ENCODE data around the gene BAG3. TPM values are rescaled to one million over a fixed set of nuclear protein-coding genes. Genes with fewer than 3 reads are reported as not detected.

BAG3 gene
- 10 to 100 TPM; 23.8 to 38.4 (median 32.0) TPM for total RNA-seq

DNA sequence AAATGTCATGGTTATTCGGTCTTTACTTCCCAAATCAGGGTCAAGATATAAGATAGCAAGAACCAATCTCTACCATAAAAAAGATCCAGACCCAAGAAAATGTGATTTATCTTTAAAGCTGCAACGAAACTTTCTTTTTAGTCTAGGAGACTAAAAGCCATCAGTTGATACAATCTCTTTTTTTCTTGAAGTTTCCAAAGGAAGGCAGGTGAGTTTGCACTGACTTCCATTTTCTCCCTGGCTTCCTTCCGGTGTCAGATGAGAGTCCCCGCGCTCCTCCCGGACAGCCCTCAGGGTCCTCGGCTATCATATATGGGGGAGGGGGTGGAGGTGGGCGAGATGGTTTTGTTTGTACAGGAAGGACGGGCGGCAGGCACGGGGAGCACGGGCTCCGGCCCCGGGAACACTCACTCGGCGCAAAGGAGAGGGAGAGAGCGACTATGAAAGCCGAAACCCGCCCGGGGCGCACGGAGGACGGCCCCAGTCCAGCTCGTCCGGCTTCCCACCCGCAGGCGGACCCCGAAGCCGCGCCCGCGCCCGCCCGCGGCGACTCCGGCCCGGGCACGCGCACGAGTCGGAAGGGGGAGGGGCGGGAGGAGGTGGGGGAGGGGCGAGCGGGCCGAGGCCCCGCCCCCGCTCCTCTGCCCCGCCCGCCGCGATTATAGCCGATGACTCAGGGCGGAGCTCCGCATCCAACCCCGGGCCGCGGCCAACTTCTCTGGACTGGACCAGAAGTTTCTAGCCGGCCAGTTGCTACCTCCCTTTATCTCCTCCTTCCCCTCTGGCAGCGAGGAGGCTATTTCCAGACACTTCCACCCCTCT, at the start of gene BAG3:
BAG3 (plus strand) TSS at position 689 of the 822 bp plus-strand sequence. CDS start 296 bp downstream, outside the sequence.
- TF ChIP-seq POLR2A (IDR thresholded peaks at IDR 0.05) (peak; percentile 88 to 93), EP300 (IDR thresholded peaks at IDR 0.05) (peak; percentile 18 to 97)
- TF ChIP-seq, protein P1, sequence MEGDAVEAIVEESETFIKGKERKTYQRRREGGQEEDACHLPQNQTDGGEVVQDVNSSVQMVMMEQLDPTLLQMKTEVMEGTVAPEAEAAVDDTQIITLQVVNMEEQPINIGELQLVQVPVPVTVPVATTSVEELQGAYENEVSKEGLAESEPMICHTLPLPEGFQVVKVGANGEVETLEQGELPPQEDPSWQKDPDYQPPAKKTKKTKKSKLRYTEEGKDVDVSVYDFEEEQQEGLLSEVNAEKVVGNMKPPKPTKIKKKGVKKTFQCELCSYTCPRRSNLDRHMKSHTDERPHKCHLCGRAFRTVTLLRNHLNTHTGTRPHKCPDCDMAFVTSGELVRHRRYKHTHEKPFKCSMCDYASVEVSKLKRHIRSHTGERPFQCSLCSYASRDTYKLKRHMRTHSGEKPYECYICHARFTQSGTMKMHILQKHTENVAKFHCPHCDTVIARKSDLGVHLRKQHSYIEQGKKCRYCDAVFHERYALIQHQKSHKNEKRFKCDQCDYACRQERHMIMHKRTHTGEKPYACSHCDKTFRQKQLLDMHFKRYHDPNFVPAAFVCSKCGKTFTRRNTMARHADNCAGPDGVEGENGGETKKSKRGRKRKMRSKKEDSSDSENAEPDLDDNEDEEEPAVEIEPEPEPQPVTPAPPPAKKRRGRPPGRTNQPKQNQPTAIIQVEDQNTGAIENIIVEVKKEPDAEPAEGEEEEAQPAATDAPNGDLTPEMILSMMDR (IDR thresholded peaks at IDR 0.05) = peak in 1 of 5 experiments; percentile 17
- H3K9me3 ChIP-seq = peaks cover 0 to 2% (median 0%) of the 10 kb centered on the region in 4 donors
- H3K36me3 ChIP-seq = no peaks in the 10 kb centered on the region
- H3K27ac ChIP-seq = peak within 1 kb of the TSS; percentile 97 to 99 (median 98)
- peak; percentile 90 to 95 for DNase-seq (ENCODE audit: low spot score in 2 of 2)
- peak within 1 kb of the TSS; percentile 79 to 92 (median 88) for H3K4me3 ChIP-seq
- H3K27me3 ChIP-seq = no peaks in the 10 kb centered on the region
- WGBS, 2 donors = 2% methylated on average over 32 to 56 of the region's 60 CpGs
- H3K4me1 ChIP-seq = peaks cover 0 to 40% (median 20%) of the 10 kb centered on the region in 4 donors

DNA sequence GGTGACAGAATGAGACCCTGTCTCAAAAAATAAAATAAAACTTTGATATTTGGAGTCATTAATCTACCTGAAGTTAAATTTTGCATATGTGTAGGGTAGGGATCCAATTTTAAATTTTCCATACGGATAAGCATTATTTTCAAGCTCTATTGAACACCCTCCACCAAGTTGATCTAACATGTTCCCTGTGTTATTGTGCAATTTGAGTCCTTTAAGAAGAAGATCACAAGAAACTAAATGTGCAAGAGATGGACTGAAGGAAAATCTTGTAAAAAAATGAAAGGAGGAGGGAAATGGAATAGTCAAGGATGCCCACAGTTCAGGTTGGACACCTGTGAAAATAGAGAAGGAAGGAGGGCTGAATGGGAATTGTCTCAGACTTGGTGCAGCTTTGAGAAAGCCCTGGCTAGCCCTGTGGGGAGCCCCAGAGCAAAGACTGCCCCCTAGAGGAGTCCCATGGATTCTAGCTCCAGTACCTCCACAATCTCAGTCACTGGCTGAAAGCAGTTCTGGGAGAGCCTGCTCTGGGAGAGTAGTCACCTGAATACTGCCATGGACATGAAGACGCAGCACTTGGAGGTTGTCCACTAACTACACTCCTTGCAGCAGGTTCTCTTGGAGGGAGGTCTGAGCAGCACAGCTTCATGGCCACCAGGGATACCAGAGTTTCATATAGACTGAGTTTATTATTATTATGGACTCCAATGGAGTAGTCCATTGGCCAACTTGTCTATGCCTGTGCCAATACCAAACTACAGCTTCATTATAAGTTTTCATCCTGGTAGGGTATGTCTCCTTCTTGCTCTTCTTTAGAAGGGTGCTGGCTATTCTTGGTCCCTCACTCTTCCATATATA, 48.7 kb upstream of the BAG3 start:
- WGBS, 2 donors = 68 to 76% methylated on average over 2 of the region's 2 CpGs
- H3K4me3 ChIP-seq = no peak overlapping the region

DNA sequence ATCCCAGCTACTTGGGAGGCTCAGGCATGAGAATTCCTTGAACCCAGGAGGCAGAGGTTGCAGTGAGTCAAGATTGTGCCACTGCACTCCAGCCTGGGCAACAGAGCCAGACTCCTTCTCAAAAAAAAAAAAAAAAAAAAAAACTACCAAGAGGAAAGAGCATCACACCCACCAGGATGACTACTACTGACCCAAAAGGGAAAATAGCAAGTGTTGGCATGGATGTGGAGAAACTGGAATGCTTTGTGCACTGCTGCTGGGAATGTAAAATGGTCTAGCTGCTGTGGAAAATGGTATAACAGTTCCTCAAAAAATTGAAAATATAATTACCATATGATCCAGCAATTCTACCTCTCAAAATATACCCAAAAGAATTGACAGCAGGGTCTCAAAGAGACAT, 46.7 kb upstream of the BAG3 start:
- Histone ChIP-seq H3K36me3 (no peaks in the 10 kb centered on the region), H3K27me3 (no peaks in the 10 kb centered on the region), H3K9me3 (no peaks in the 10 kb centered on the region)

More for the DNA sequence above, 48.7 kb upstream of the BAG3 start:
- no peaks in the 10 kb centered on the region for H3K27me3 ChIP-seq
- H3K4me1 ChIP-seq = peaks cover 0 to 5% (median 2%) of the 10 kb centered on the region in 4 donors
- no peaks in the 10 kb centered on the region for H3K36me3 ChIP-seq
- TF ChIP-seq, protein P1 (IDR thresholded peaks at IDR 0.05) = peak in 2 of 5 experiments; percentile 8 to 32
- no peak for TF ChIP-seq POLR2A (IDR thresholded peaks at IDR 0.05)
- no peak overlapping the region for H3K27ac ChIP-seq
- no peak for DNase-seq (ENCODE audit: low spot score in 2 of 2)
- H3K9me3 ChIP-seq = no peaks in the 10 kb centered on the region

DNA sequence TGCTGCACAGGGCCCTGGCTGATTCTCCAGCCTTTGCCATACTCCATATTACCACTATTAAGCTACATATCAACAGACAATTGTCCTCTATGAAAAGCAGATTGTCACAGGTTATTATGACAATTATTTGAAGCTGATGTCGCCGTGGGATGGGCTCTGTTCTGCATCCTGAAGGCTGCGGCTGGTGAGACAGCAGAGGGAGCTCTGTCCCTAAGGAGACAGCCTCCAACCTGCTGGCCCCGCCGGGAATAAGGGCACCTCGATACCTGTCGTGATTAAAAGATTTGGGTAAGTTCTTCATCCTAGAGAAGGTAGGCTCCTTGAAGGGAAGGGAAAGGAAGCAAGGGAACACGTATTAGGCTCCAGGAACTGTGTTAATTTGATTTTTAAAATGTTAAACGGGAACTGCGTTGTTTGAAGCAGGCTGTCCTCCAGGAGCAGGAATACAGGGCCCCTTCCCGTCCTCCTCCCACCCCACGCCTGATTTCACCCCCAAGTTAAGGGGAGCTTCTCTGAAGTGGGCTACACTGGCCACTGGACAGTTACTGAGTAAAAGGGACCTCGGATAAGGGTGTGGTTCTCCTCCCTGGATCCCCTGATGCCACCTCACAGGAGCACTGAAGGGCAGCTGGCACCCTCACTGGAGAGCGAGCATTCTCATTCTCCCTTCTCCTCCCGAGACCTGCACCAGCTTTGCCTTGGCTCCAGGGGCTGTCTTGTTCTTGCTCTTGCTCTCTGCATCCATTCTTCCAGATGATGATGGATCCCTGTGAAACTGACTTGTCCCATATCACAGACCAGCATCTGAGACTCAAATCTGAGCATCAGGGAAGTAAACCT, 42.6 kb upstream of the BAG3 start:
- no peak overlapping the region for H3K4me3 ChIP-seq

More for the DNA sequence above, 46.7 kb upstream of the BAG3 start:
- Histone ChIP-seq H3K4me1 (peaks cover 0 to 6% (median 0%) of the 10 kb centered on the region in 4 donors), H3K4me3 (no peak overlapping the region), H3K27ac (no peak overlapping the region)
- no peak for TF ChIP-seq EP300 (IDR thresholded peaks at IDR 0.05)
- no peak for DNase-seq (ENCODE audit: low spot score in 2 of 2)

More for the DNA sequence above, 42.6 kb upstream of the BAG3 start:
- H3K36me3 ChIP-seq = no peaks in the 10 kb centered on the region
- H3K4me1 ChIP-seq = peaks cover 0 to 6% (median 0%) of the 10 kb centered on the region in 4 donors
- peak in 1 of 2 donors; percentile 20 for DNase-seq (ENCODE audit: low spot score in 2 of 2)
- H3K27ac ChIP-seq = no peak overlapping the region
- 21 to 32% methylated on average over 15 of the region's 15 CpGs for WGBS, 2 donors
- no peaks in the 10 kb centered on the region for H3K9me3 ChIP-seq
- TF ChIP-seq, protein P1 (IDR thresholded peaks at IDR 0.05) = peak; percentile 35 to 66 (median 66)
- TF ChIP-seq POLR2A (IDR thresholded peaks at IDR 0.05) (no peak), EP300 (IDR thresholded peaks at IDR 0.05) (no peak)
- no peaks in the 10 kb centered on the region for H3K27me3 ChIP-seq

Data from tibial nerve (tissue), 4 donors.